ENCODE data around the gene MAP4K2.

The MAP4K2 gene

GRCh38 chr11:64767344-64768299 lies 35.4 kb downstream of the MAP4K2 start:
- peak; percentile 72 for DNase-seq

GRCh38 chr11:64766881-64767280 lies 36.1 kb downstream of the MAP4K2 start:
- DNase-seq = no peak

GRCh38 chr11:64765851-64766665 lies 37.0 kb downstream of the MAP4K2 start:
- DNase-seq = no peak

GRCh38 chr11:64765291-64765850 lies 37.6 kb downstream of the MAP4K2 start:
- DNase-seq = no peak

GRCh38 chr11:64764753-64765152 lies 38.3 kb downstream of the MAP4K2 start:
- DNase-seq = no peak

- peak; percentile 71 for DNase-seq
Measured at GRCh38 chr11:64764040-64764611, 38.9 kb downstream of the MAP4K2 start.

- DNase-seq = peak; percentile 11
Measured at GRCh38 chr11:64763526-64764039, 39.4 kb downstream of the MAP4K2 start.

GRCh38 chr11:64762674-64763525 lies 40.1 kb downstream of the MAP4K2 start:
- DNase-seq = peak; percentile 36

GRCh38 chr11:64762277-64762673 lies 40.7 kb downstream of the MAP4K2 start:
- peak; percentile 33 for DNase-seq

GRCh38 chr11:64760759-64761420 lies 42.1 kb downstream of the MAP4K2 start:
- no peak for DNase-seq

GRCh38 chr11:64759722-64760719 lies 43.0 kb downstream of the MAP4K2 start, which contains the start of gene PYGM:
PYGM (minus strand) TSS chr11:64759974; CDS start chr11:64759898, 76 bp downstream.
- DNase-seq = peak; percentile 14

- DNase-seq = no peak
Measured at GRCh38 chr11:64759131-64759721, 43.8 kb downstream of the MAP4K2 start.

GRCh38 chr11:64758330-64759079 lies 44.5 kb downstream of the MAP4K2 start:
- no peak for DNase-seq

- no peak for DNase-seq
Measured at GRCh38 chr11:64757549-64758329, 45.3 kb downstream of the MAP4K2 start.

GRCh38 chr11:64755681-64756361 lies 47.2 kb downstream of the MAP4K2 start:
- DNase-seq = no peak

GRCh38 chr11:64754919-64755662 lies 47.9 kb downstream of the MAP4K2 start:
- no peak for DNase-seq

All from CD4-positive, alpha-beta T cell treated with Interferon gamma for 1 hour (primary cell).